ENCODE results near the gene DRAM2.
"Not testable (repeated sequence)": the region's sequence is repeated elsewhere in the genome, so short reads cannot be mapped to it uniquely, and the experiment has no call there.

Gene DRAM2

DNA sequence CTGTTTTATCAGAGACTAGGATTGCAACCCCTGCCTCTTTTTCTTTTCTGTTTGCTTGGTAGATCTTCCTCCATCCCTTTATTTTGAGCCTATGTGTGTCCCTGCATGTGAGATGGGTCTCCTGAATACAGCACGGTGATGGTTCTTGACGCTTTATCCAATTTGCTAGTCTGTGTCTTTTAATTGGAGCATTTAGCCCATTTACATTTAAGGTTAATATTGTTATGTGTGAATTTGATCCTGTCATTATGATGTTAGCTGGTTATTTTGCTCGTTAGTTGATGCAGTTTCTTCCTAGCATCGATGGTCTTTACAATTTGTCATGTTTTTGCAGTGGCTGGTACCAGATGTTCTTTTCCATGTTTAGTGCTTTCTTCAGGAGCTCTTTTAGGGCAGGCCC is 62.6 kb downstream of the DRAM2 start:
- H3K4me3 ChIP-seq (ENCODE audit: extremely low read depth, insufficient read depth, low read length, poor library complexity, severe bottlenecking); H3K36me3 ChIP-seq (ENCODE audit: control insufficient read depth, insufficient read depth, low read length); H3K27ac ChIP-seq (ENCODE audit: low read depth, low read length, severe bottlenecking); H3K9me3 ChIP-seq (ENCODE audit: control insufficient read depth, low read length); H3K4me1 ChIP-seq (ENCODE audit: control insufficient read depth, insufficient read depth, low read length, poor library complexity, severe bottlenecking): not testable (repeated sequence)
- 80% methylated on average over 1 of the region's 4 CpGs; no CpG with 5 or more reads in 1 of the 2 experiments for WGBS, 2 experiments (ENCODE audit: insufficient coverage in 2 of 2)
